CD4-positive, alpha-beta T cell treated with Interleukin-1 beta for 1 hour (primary cell): ENCODE results near the gene ANXA2R.
"Not testable (repeated sequence)": the region's sequence is repeated elsewhere in the genome, so short reads cannot be mapped to it uniquely, and the experiment has no call there.

Experiments
- DNase-seq, 2 donors: peaks; one replicate each; pipeline ENCODE4 v3.0.0-alpha.2; 2020 to 2022

The ANXA2R gene, protein sequence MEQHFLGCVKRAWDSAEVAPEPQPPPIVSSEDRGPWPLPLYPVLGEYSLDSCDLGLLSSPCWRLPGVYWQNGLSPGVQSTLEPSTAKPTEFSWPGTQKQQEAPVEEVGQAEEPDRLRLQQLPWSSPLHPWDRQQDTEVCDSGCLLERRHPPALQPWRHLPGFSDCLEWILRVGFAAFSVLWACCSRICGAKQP

DNA sequence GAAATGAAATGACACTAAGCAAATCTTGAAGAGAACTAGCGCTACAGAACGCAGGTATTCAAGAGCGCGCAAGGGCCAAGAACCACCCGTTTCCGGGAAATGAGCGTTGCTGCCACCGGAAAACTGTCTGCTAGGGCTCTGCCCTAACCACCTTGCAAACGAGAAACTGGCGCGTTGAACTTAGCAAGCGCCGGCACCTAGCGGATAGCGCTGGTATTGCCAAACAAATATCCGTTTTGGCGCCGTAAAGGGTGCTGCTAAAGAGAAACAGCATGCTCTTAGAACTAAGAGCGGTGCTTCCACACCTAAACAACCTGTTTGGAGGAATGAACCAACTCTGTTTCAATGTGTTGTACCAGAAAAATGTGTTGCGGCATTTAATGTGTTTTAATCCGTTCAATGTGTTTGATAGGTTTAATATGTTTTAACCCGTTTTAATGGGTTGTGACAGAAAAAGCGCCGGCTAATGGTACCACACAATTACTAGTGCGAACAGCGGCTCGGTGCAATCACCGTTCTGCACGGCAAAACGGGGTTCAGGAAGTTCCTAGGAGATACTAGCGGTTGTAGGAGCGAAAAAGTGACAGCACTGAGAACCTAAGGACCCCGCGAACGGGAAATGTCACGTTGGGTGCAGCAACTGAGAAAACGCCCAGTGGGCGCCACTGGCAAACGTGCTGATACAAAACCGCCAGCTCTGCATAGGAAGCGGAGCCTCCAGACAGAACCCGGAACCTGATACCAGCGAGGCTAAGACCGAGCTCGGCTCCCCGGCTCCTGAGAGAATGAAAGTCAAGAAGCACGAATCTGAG lies at the start of gene ANXA2R:
ANXA2R (minus strand) TSS at position 33 of the 812 bp plus-strand sequence. CDS start 273 bp downstream, outside the sequence.
- DNase-seq: peak; percentile 95 to 96

DNA sequence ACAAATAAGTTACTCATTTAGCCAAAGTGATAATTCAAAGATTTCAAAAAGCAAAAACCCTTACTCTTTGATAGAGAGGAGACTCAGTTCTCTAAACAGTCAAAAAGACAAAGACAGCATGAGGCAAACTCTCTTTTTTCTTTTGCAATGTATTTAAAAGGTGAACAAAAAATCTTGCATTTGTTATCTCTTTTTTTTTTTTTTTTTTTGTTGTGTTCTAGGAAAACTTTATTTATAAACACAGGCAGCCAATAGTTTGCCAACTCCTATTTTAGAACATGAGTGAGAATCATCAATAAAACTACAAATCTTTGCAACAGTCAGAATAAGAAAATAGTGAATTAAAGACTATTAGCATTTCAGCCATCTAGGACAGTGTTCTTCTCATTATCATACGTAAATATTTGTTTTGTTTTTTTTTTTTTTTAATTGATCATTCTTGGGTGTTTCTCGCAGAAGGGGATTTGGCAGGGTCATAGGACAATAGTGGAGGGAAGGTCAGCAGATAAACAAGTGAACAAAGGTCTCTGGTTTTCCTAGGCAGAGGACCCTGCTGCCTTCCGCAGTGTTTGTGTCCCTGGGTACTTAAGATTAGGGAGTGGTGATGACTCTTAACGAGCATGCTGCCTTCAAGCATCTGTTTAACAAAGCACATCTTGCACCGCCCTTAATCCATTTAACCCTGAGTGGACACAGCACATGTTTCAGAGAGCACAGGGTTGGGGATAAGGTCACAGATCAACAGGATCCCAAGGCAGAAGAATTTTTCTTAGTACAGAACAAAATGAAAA lies 46.2 kb upstream of the ANXA2R start:
- DNase-seq: not testable (repeated sequence)

DNA sequence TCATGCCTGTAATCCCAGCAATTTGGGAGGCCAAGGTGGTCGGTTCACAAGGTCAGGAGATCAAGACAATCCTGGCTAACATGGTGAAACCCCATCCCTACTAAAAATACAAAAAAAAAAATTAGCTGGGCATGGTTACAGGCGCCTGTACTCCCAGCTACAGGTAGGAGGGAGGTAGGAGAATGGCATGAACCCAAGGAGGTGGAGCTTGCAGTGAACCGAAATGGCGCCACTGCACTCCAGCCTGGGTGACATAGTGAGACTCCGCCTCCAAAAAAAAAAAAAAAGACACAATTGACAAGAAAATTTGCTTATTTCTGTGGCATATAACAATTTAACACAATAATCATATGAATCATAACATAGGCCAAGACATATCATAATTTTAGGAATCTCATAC lies 45.3 kb upstream of the ANXA2R start:
- no peak for DNase-seq

DNA sequence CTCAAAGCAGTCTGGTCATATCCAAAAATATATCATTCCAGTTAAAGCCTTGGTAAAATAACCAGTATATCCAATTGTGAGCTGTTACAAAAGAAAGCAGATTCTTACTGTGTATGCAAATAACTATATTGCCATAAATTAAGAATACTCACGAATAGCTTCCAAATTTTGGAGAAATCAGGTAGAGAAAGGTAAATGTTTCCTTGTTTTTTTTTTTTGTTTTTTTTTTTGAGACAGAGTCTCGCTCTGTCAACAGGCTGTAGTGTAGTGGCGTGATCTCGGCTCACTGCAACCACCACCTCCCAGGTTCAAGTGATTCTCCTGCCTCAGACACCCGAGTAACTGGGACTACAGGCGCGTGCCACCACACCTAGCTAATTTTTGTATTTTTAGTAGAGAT lies 44.3 kb upstream of the ANXA2R start:
- DNase-seq: not testable (repeated sequence)

DNA sequence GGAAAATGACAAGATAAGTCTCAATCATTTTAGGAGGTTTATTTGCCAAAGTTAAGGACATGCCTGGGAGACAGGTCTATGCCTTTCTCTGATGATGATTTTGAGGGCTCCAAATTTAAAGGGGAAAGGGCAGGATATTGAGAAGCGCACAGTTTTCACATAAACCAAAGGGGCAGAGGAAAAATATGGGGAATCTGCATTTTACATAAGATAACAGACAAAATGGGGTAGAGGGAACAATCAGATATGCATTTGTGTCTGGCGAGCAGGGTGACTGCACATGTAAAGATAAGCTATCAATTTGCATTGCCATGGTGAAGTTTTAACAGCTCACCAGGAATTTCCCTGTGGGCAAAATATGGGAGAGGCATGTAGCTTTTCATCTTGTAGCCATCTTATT lies 41.2 kb upstream of the ANXA2R start:
- DNase-seq: not testable (repeated sequence)

DNA sequence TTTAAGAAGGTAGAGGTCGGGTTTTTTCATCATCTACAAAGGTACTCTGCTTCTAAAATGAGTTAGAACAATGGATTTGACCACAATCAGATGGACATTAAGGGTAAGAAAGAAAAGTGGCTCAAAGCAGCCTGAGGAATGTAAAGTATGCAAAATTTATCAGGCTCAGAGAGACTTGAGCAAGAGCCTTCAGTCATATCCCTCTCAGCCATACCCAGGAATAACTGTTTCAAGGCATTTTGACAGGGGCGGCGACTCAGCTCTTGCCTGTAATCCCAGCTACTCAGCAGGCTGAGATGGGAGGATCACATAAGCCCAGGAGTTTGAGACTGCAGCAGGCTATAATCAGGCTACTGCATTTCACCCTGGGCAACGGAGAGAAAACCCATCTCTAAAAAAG lies 38.8 kb upstream of the ANXA2R start:
- DNase-seq: no peak

DNA sequence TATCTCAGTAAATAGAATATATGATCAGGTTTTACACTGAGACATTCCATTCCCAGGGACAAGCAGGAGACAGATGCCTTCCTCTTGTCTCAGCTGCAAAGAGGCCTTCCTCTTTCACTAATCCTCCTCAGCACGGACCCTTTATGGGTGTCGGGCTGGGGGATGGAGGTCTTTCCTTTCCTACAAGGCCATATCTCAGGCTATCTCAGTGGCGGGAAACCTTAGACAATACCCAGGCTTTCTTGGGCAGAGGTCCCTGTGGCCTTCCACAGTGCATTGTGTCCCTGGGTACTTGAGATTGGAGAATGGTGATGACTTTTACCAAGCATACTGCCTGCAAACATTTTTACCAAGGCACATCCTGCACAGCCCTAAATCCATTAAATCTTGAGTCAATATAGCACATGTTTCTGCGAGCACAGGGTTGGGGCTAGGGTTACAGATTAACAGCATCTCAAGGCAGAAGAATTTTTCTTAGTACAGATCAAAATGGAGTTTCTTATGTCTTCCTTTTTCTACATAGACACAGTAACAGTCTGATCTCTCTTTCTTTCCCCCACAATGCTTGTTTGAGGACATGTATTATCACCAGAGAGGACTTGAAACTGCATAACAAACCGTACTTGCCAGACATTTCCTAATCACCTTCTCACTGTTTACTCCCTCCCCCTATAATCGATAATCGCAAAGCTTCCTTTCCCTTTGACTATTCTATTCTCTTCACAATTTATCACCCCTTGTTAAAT lies 37.5 kb upstream of the ANXA2R start:
- DNase-seq: not testable (repeated sequence)

DNA sequence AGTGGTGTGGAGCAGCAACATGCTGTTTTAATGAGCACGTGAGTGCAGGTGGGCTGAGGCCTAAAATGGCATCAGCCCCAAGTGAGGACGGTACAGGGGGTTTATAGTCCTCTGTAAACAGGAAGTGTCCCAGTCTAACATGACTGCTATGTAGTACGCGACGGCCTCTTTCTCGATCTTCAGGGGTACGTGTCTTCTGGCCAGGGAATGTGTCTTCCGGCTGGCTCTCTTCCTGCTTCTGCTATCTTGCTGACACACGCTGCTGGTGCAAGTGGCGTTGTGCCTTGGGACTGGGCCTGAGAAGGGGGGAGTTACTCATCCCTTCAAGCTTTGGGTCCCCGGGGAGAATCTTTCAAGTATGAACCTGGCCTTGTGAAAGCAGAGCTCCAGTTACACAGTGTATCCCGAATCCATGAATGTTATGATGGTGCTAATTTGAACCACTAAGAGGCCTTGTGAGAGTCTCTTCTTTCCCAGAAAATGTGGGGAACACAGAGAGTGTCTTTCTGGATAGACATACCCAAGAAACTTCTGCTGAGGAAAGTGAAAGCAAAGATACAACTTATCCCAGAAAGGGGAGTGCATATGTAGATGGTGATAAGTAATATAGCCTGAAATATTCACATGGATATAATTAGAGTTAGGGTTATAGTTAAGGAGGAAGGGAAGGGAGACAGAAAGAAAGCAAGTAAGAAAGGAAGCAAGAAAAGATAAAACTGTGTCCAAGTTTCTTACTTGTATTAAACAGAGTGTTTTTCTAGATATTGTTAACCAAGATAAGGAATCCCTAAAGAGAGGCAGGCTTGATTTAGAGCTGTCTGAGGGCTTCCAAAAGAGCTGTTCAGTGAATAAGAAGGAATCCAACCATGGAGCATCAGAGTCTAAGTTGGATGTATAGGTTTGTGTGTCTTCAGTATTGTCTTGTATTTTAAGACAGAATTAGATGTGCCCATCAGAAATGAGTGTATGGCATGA lies 35.5 kb upstream of the ANXA2R start:
- DNase-seq: no peak

DNA sequence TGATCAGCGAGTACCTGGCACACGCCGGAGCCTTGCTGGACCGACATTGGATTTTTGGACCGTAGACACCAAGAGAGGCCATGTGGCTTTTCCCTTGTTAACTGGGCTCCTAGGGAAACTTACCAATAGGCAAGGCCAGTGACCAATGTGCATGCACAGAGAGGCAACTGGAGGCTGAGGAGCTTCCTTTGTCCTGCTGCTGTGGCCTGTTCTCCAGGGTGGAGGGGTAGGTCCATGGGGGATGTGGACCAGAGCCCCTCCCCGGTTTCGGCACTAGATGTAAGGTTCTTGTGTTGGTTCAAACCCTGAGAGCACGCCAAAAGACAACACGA lies 34.8 kb upstream of the ANXA2R start:
- DNase-seq: no peak

DNA sequence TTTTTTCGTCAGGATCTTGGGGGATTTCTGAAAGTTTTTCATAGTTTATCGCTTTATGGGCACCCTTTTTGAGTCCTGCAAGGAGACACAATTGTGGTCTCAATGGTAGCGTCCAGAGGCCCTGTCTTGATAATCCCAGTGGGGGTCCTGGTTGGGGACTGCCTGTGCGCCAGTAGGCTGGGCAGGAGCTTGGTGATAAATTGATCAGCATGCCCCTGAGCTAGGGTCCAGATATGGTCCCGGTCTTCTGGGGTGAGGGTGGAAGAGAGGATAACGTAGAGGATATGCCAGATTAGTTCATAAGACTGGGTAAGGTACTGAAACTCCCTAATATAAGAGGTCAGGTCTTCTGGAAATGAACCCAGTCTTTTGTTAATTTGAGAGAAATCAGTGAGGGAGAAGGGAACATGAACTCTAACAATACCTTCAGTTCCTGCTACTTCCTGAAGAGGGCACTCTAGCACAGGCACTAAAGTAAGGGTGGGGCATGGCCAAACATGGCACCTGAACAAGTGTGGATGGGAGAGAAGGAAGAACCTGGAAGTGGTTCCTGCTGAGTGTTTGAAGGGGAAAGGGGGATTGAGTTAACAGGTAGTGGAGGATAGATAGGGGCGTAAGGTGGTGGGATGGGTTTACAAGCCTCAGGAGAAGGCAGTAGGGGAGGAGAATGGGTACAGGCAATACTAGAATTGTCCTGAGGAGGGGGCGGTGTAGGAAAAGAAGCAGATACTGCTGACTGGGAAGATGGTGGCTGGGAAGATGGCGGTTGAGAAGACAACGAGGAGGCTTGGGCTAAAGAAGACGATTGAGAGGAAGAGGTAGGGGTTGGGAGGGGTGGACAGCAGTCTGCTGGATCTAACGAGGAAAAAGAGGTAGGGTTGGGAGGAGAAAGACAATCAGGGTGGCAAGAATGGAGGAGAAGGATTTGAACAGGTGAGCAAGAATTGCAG lies 33.8 kb upstream of the ANXA2R start:
- peak; percentile 51 to 79 for DNase-seq

DNA sequence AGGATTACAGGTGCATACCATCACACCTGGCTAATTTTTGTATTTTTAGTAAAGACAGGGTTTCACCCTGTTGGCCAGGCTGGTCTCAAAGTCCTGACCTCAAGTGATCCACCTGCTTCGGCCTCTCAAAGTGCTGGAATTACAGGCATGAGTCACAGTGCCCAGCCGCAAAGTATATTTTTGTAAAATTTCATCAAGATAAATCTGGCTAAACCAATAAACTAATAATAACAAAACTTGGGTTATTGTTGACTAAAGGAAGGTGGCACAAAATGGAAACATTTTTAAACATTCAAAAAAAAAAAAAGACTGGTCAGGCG lies 29.2 kb upstream of the ANXA2R start:
- DNase-seq: not testable (repeated sequence)

DNA sequence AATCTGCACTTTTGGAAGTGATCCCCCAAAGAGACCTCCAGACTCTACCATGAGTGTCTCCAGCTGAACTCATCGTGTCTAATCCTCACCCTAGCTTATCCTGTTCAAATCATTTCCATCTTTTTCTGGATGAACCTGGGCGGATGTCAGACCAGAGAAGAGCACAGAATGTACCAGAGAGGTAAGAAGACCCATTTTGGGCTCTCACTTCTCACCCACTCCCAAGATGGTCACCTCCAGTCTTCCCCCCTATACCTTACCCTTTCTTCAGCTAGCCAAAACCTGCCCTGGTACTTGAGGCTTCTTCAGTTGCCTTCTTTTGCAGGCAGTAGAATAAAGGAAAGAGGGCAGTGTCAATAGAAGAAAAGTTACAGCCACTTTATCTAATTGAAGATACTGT lies 27.9 kb upstream of the ANXA2R start:
- DNase-seq: no peak

DNA sequence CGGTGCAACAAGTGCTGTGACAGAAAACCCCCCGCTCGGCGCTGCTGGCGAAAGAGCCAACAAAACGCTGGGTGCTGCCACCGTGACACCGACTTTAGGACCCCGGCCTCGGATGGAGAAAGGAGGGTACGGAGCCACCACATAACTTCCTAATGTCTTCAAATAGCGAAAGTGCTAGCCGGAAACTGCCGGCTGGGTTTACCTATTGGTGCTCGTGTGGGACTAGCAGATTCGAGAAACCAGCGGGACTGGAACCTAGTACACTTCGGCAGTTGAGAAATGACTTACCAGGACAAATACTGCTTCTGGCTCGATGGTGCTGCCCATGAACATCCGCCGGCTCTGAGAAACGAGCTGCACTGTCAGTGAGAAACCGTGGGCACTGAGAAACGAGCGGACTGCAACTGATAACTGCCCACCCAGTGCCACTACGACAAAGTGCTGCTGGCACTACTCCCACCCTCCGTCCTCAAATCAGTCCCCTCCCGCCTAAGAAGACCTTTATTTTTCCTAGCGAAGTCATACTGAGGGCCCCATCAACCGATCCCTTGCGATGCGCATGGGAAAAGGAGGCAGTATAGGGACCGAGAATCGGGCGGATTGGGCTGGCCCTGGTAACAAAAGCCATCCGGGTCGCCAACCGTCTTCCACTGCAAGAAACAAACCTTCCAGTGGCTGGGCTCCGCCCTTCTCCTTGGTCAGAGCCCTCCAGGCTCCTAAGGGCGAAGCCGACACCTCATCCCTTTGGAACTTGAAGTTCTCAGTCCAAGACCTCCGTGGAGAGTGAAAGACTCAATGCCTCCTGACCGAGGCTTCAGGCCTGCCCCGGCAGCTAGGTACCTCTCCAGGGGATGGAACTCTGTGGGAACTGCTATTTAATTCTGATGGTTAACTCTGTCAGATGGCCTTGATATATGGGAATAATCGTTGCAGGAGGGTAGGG lies 27.0 kb upstream of the ANXA2R start:
- peak; percentile 86 to 93 for DNase-seq

DNA sequence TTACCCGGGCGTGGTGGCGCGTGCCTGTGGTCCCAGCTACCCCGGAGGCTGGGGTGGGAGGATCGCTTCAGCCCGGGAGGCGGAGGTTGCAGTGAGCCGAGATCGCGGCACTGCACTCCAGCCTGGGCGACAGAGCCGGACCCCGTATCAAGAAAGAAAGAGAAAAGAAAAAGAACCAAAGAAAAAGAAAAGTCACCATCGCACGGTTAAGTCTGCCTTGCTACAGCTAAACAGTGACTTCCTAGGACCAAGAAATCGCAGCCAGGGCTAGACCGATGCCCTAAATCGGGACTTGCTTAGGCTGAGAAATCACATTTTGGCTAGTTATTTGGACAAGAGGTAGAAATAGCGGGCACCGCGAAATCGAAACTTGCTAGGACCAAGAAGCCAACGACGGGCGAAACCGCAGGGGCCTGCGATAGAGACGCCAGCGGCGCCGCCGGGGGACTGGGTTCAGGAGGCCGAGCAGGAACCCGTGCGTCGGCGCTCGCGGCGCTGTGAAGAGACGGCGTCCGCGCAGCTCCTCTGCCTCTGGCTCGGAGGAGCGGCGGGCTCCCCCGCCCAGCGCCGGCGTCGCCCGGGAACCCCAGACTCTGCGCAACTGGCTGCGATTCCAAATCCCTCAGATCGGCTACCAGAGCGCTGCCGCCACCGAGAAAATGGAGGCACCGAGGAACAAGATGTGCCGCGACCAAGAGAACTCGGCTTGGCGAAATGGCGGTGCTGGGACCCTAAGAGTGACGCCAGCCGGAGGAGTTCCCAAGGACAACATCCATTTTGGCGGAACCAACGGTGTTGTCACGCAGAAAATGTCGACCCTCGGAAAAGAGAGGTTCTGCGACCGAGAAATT lies 26.1 kb upstream of the ANXA2R start:
- peak; percentile 79 to 80 for DNase-seq

DNA sequence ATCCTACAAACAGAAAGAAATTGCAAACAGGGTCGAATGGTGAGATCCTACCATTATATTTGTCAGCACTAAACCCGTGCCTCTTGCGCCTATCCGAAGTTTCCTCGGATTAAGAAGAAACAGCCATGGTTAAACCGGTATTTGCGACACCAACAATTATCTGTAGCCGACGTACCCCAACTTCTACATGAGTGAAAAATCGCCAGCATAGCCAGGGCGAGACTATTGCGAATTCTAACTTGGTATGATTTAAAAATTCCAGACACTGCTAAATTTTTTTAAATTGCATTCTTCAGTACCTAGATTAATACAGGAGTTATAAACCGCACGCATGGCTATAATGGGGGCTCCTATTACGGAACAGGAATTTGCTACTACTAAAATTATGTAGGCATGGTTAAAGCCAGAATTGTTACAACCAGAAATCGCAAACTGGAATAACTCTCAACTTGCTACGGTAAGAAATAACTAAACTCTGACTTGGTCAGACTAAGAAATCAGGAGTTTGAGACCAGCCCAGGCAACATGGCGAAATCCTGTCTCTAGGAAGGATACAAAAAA lies 25.3 kb upstream of the ANXA2R start:
- peak; percentile 9 to 51 for DNase-seq

DNA sequence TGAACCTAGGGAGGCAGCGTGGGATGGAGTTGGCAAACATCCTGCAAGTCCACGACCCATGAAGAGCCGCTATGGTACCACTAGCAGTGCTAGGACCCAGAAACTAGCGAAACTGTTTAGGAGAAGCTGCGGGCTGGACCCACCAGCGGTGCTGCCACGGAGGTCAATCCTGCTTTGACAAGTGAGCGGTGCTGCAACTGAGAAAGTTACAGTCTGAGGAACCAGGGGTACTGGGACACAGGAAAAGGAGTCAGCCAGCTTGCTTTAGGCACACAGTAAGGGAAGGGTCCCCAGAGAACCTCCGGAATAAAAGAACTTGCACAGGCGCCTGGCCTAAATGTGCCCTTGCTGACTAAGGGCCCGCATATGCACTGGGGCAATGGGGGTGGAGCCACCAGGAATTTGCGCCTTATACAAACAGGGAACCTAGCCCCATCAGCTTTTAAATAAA lies 23.6 kb upstream of the ANXA2R start:
- DNase-seq: no peak

DNA sequence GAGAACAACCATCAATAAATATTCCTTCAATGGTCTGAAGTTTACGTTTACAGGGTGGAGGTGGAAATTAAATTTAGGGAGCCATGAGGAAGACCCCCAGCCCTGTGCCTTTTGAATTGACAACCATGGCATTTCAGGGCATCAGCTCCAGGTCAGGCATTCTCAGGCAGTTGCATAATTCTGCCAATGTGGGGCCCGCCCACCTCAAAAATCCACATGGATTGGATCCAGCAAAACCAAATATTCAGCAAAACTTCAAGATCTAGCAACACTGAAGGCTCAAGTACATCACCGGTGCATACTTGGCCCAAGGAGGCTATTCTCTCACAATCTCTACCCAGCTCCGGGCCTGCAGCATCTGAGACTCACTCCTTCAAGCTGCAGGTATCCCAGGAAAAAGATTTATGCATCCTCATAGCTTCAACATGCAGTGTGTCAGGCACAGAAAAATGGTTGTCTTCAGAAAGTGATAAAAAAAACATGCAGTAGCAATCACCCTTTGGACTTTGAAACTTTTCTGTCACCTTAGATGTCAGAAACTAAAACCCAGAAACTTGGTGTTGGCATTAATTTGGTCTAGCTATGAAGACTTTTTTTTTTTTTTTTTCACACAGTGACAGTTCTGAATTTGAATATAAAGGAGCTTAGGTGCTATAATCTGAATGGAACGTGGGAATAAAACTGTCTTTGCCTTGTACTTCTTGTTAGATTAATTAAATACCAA lies 21.4 kb upstream of the ANXA2R start:
- no peak for DNase-seq
